Inflammatory macrophage treated with lipopolysaccharide for 4 hours (primary cell): ENCODE data around the gene COQ8A.
A peak's percentile ranks its signal among the peaks of the same experiment; 100 is the strongest.

Experiments
- DNase-seq: peaks from one replicate; pipeline ENCODE4 v3.0.0-alpha.2; 2020

COQ8A gene

DNA sequence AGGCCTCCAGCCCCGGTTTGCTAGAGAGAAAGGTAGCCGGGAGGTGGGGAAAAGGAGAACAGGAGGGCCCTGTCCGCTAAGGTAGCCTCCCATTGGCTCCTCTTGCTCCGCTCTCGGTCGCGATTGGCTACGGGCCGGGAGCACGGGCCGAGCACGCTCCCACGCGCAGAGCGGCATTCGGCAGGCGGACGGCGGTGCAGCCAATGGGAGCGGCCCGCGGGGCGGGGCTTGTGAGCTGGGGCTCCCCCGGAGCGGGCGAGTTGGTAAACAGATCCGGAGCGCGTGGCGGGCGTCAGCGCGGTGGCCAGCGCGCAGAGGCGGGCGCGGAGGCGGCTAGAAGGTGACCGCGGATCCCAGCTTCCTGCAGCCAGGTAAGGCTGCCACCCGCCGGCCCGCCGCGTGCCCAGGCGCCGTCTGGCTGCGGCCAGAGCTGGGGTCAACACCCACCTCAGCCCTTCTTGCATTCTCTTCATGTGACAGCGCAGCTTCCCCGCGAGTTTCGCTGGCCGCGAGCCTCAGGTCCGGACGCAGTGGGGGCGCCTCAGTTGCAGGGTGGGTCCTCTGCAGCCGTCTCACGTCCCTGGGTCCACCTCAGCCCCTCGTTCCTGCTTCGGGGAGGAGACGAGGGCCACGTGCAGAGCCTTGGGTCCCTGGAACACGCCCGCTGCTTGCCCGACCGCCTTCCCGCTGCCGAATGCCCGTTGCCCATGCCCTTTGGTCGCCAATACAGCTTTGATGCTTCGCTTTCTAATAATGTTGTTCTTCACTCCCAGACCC is at the start of gene COQ8A:
Gene COQ8A, plus strand, starts transcription at position 266 of the 777 bp plus-strand sequence. CDS start 21,092 bp downstream, outside the sequence.
- peak; percentile 99 for DNase-seq

DNA sequence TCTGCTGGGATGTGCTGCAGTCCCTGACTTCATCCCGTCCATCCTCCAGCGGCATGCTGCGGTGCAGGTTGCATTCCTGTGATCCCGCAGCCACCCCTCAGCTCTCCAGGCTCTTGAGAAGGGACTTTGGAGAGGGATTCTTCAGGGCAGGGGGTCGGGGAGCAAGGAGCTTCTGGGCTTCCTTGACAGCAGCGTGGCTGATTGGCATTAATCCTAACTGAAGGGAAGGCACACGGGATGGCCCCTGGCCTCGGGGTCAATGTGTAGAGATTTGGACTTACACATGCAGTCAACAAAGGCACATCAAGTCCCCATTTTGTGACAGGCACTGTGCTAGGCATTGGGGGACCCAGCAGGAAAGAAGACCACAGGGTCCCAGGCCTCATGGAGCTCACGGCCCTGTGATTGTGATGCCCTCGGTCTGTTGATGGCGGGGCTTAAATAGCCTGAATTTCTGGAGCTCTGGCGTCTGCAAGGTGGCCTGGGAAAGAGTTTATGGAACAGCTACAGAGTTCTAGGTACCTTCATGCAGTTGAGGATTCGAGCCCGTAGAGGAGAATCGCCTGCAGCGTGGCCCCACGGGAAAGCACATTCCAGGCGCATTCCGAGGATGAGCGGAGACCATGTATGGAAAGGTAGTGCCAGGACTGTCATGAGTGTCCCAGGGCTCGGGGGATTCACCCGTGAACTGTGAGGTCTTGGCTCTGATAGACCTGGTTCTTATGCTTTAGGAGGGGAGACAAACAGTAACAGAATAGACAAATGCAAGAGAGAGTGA is 49.6 kb upstream of the COQ8A start:
- DNase-seq, result no peak

DNA sequence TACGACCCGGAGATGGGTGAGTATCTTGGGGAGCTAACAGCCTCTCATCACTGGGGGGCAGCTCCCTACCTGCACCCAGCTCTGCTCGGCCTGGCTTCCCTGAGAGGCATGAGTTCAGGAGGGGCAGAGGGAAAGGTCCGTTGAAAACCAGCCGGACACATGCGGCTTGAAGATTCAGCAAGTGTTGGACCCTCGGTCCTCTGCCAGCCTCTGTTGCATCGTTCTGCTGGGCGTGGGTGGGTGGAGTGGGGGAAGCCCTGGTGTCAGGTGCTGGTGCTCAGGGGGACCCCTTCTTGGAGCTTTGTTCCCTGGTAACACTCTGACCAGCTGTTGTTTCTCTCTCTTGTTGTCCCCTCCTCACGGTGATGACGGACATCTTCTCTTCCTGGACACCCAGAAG is 48.7 kb upstream of the COQ8A start:
- no peak for DNase-seq

DNA sequence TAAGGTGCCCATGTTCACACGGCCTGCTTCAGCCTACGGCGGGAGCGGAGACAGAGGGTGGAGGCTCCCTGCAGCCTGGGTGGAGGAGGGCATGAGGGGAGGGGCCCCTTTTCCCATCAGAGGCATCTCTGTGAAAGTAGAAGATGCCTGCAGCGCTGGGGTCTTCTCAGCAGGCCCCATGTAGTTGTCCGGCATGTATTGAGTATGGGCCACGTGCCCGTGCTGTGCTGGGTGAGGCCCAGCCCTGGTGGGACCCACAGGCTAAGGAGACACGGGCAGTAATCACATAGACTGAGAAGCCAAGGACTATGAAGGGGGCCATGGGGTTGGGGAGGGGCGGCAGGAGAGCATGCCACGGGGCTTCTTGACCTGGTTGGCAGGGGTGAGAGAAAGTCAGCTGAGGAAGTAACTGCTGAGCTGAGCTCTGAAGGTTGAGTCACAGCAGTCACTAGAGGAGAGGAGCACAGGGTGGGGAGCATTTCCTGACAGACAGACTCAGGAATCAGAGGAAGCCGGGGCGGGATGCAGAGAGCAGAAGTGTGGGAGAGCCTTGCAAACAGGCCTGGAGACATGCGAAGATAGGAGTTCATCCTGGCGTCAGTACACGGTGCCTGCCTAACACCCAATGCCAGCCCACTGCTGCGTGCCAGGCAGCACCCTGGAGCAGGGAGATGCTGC is 48.1 kb upstream of the COQ8A start:
- peak; percentile 55 for DNase-seq

DNA sequence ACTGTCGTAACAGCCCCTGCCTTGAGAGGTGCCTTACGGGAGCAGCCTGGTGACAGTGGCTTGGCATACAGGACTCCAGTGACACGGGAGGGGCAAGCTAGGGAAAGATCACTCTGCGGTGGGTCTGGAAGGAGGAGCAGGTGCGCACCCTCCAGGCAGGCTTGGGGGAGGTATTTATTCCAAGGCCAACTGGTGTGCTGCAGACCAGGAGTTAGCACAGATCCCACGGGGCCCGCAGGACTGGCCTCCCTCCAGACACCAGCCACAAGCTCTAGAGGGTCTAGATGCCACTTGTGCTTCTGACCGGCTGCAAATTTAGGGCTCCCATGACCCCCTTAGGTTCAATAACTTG is 47.6 kb upstream of the COQ8A start:
- no peak for DNase-seq

DNA sequence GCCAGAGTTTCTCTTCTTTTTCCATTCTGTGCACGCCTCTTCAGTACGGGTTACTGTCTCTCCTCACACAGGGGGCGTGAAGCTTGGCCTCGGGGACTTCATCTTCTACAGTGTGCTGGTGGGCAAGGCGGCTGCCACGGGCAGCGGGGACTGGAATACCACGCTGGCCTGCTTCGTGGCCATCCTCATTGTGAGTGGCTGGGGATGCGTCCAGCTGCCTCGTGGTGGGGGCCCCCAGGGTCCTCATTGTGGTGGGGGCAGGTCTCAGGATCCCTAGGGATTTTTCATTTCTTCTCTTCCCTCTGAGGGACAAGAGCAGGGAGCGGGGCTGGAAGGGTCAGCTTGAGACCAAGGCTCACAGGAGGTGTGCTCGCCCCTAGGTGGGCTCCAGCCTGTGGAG is 46.2 kb upstream of the COQ8A start:
- no peak for DNase-seq

DNA sequence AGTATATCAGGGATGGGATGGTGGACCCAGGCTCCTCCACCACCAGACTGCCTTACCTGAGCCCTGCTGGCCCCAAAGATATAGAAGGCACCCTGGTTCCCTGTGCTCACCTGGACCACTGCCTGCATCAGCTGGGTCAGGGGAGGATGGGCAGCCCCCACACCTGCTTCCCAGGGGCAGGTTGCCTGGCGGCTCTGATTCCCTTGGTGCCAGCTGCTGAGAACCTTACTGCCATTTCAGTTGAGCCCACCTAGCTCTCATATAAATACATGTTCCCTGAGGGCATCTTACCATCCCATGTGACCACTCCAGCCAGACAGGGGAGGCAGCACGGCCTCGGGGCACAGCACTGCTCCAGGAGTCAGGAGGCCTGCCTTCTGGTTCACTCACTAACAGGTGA is 45.3 kb upstream of the COQ8A start:
- DNase-seq, result no peak

DNA sequence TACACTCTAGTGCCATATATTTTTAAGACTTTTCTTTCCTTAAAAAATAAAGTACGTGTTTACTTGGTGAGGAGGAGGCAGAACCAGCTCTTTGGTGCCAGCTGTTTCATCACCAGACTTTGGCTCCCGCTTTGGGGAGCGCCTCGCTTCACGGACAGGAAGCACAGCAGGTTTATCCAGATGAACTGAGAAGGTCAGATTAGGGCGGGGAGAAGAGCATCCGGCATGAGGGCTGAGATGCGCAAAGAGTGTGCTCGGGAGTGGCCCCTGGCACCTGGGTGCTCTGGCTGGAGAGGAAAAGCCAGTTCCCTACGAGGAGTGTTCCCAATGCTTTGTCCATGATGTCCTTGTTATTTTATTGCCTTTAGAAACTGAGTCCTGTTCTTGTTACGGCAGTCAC is 44.5 kb upstream of the COQ8A start:
- DNase-seq, result no peak

DNA sequence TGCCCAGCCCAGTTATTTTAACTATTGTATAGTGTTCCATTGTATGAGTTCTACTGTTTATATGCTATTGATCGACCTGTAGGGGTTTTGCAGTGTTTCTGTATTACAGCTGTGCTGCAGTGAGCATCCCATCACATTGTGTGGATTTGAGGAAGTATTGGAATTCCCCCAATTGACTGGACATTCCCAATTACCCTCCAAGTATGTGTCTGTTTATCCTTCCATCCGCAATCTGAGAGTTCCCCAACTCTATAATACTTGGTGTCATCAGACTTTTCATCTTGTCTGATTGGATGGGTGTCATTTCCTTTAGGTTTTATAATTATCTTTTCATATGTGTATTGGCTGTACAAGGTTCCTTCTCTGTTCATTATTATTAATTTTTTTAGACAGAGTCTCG is 41.8 kb upstream of the COQ8A start:
- DNase-seq, result peak; percentile 38

DNA sequence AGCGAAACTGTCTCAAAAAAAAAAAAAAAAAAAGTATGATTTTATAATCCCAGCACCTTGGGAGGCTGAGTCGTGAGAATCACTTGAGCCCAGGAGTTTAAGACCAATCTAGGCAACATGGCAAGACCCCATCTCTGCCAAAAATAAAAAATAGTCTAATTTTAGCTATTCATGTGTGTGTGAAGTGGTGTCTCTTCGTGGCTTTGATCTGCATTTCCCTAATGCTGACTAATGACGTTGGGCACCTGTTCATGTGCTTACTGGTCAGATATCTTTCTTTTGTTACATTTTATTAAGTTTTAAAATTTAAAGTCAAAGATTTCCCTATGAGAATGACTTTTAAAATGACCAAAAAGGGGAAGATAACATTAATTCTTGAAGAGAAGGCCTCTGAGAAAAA is 38.7 kb upstream of the COQ8A start:
- DNase-seq, result no peak

DNA sequence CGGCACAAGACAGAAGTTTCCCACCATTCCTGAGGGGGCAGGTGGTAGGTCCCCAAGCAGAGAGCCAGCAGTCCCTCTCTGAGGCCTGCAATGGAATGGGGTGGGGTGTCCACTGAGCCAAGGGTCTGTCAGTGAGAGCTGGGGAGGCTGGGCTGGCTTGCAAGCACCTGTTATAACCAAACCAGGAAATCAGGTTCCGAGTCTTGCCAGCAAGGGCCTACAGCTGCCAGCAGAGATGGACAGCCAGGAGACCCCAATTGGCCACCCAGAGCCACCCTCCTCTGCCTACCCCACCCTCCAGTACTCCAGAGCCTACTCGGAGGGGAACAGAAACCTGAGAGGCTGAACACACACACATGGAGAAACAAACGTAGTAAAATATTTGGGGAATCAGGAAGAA is 37.5 kb upstream of the COQ8A start:
- no peak for DNase-seq

DNA sequence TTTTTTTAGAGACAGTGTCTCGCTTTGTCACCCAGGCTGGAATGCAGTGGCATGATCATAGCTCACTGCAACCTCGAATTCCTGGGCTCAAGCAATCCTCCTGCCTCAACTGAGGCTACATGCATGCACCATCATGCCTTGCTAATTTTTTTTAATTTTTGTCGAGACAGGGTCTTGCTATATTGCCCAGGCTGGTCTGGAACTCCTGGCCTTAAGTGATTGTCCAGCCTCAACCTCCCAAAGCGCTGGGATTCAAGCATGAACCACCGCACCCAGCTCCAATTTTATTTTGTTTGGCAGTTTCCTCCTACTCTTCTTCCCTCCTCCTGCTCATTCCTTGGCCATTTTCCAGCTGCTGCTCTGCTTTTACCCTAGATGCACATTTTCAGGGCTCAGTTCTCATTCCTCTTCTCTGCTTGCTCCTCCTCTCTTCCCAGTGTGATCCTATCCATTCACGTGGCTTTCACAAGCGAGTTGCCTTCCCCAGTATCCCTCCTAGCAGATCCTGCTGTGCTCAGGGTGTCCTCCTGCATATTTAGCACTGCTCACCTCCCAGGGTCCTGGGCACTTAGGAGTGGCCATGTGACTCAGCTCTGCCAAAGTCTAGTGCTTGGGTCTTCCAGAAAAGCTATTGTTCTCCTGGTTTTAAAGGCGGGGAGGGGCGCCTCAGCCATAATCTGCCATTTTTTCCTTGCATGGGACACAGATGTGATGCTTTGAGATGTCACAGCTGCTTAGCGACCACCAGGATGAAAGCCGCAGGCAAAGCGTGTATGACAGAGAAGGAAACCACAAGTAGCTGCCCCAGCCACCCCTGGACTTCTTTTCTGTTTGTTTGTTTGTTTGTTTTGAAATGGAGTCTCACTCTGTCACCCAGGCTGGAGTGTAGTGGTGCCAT is 36.0 kb upstream of the COQ8A start:
- DNase-seq, result no peak

DNA sequence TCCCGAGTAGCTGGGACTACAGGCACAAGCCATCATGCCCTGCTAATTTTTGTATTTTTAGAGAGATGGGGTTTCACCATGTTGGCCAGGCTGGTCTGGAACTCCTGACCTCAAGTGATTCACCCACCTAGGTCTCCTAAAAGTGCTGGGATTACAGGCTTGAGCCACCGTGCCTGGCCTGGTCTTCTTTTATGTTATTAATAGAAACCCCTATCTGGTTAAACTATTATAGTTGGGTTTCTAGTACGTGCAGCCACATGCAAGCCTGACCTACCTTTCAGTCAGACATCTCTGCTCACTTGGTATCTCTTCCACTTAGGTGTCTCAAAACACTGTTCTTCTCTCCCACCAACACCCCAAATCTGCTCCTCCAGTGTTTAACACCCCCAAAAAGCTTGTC is 35.3 kb upstream of the COQ8A start:
- DNase-seq, result no peak

DNA sequence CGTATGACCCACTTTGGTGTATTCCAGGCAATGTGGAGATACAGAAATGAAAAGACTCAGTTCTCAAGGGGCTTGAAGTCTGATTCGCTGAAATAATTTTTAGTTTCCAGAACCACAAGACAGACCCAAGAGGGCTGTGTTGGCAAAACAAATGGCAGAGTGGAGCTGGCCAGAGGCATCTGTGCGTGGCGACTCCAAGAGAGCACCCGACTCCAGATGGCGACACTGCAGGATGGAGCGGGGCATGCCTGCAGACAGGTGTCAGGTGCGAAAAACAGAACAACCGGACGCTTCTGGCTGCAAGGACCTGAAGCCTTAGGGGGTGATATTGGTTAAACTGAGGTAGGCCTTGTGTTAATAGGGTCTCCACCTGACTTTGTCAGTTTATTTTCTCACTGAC is 31.7 kb upstream of the COQ8A start:
- no peak for DNase-seq

DNA sequence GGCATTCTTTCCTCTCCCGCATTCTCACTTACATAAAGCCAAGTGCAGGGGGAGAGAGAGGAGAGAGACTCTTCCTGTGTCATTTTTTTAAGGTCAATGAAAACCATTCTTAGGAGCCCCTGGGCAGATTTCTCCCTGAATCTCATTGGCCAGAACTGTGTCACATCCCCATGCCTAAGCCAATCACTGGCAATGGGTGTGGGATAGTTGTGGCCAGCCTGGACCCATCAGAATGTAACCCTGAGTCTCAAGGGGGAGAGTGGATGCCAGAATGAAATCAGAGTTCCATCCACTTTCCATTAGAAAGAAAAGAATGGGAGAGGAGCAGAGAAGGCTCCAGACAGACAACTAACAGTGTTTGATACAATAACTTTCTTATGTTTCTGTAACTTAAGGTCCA is 31.2 kb upstream of the COQ8A start:
- no peak for DNase-seq

DNA sequence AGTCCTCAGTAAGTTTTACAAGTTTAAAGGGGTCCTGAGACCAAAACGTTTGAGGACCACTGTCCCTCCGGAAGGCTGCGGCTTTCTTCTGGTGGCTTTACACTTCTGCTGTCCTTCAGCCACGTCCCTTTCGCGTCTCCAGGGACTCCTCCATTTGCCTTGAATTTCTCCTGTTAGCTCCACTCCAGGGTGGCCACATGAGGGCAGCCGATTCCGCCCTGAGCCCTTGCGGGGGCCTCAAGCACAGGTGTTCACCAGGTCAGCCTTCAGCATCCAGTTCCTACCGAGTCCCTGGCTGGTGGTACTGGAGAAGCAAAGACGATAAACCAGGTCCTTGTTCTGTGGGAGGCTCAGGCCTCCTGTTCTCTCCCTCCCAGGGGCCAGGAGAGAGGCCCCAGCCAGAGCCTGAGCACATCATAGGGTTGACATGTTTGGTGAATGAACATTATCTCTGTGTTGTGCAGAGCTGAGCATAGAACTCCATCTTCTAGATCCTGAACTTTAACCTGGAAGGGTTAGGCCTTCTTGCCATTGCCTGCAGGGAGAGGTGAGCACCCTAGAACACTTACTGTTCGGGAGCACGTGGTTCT is 27.4 kb upstream of the COQ8A start:
- DNase-seq, result peak; percentile 2

DNA sequence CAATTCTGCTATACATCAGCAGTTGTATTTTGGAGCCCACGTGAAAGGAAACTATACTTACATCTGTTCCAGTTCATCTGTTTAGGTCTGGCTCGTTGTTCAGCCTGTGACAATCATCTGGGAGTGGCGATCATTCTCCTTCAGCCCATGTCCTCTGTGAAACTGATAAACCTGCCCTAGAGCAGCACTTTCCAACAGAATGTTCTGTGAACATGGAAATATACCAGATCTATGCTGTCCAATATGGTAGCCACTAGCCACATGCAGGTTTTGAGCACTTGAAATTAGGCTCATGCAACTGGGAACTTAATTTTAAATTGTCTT is 24.5 kb upstream of the COQ8A start:
- no peak for DNase-seq

DNA sequence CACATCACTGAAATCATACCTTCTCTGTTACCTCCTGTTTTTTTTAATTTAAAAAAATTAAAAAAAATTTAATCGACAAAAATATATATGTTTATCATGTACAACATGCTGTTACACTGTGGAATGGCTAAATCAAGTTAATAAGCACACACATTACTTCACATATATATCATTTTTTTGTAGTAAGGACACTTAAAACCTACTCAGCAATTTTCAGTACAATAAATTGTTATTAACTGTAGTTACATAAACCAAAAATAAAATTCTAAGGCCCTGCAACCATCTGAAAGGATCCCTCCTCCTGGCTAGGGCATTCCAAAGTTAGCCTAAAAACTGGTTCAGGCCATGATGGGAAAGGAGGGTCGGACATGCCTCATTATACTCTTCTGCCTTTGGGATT is 23.6 kb upstream of the COQ8A start:
- no peak for DNase-seq

DNA sequence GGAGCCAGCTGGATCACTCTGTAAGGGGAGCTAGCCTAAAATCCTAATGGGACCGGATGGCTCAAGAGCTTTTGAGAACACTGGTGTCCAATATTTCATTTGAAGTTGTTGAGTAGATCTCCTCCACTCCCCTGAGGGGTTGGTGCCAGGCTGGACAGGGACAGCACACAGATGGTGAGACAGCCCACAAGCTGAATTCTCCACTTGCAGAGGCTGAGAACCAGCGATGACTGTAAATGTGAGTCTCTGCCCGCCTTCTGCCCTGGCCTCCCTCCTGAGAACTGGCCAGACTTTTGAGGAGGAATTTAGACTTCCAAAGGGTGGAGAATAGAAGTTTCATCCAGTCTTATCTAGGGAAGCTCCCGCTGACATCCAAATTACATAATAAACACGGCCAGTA is 20.5 kb upstream of the COQ8A start:
- DNase-seq, result no peak

DNA sequence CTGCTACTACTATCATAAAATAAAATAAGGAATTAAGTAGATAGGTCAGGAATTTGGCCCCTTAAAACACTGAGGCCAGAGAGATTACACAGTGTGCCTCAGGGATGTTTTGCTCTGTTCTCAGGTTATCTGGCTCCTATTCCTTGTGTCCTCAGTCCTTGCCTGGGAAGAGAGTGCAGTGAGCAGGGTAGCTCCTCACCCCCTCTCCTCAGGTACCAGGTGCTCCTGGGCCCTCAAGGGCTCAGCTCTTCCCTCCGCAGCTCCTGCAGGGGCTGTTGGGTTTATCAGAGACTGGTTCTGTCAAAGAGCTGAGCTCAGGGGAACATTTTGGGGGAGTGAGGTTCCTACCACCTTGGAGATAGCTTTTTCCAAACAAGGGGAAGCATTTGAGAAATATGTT is 20.1 kb upstream of the COQ8A start:
- DNase-seq, result no peak

DNA sequence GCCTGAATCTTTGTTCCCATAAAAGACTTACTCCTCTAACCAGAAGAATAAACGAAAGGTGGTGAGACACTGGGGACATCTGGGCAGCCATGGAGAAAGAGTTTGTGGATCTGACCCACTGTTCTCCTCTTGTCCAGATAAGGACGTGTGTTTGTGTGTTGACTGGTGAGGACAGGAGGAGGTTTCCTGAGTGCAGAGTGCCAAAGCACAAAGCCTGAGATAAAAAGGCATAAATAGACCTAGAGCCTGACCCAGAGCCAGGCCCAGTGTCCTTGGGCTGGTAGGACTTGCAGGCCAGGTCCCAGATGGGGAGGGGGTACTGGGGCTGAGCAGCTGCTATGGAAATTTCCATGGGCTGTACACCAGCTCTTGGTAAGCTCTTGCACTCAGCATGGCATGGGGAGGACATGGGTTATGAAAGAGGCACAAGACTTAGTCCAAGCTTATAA is 19.6 kb upstream of the COQ8A start:
- no peak for DNase-seq

DNA sequence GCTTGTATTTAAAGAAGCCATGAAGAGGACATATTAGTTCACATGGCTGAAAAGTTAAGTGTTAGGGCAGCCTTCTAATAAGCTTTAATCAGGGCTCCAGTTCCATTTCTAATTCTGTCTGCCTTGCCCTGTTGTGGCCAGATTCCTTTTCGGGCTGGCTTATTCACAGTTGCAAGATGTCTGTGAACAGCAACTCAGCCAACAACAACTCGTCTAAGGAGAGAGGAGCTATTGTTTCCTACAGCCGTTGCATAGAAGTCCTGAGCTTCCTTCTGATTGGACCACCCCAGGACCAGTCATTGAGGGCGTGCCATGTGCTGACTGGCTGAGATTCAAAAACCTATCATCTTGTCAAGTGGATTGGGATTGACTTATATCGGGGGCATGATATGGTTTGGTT is 18.6 kb upstream of the COQ8A start:
- DNase-seq, result no peak
